Measurements from ENCODE around the gene FNDC3B.

FNDC3B gene

GRCh38 chr3:172106037-172106954 is 66.9 kb downstream of the FNDC3B start:
- Histone ChIP-seq H3K36me3 (ENCODE audit: insufficient read depth, low read length) (no peaks in the 10 kb centered on the region), H3K4me1 (ENCODE audit: insufficient read depth, low read length) (peaks cover 39% of the 10 kb centered on the region), H3K9ac (ENCODE audit: low read depth, low read length) (no peak overlapping the region), H3K9me3 (ENCODE audit: control insufficient read depth, insufficient read depth, low read length) (no peaks in the 10 kb centered on the region)

- no peak overlapping the region for H3K9ac ChIP-seq (ENCODE audit: low read depth, low read length)
- H3K36me3 ChIP-seq (ENCODE audit: insufficient read depth, low read length): no peaks in the 10 kb centered on the region
- peaks cover 42% of the 10 kb centered on the region for H3K4me1 ChIP-seq (ENCODE audit: insufficient read depth, low read length)
- H3K9me3 ChIP-seq (ENCODE audit: control insufficient read depth, insufficient read depth, low read length): no peaks in the 10 kb centered on the region
Observed at GRCh38 chr3:172106989-172107388, 67.6 kb downstream of the FNDC3B start.

GRCh38 chr3:172107403-172107802 is 68.0 kb downstream of the FNDC3B start:
- no peaks in the 10 kb centered on the region for H3K36me3 ChIP-seq (ENCODE audit: insufficient read depth, low read length)
- no peaks in the 10 kb centered on the region for H3K9me3 ChIP-seq (ENCODE audit: control insufficient read depth, insufficient read depth, low read length)
- peaks cover 41% of the 10 kb centered on the region for H3K4me1 ChIP-seq (ENCODE audit: insufficient read depth, low read length)
- no peak overlapping the region for H3K9ac ChIP-seq (ENCODE audit: low read depth, low read length)

GRCh38 chr3:172110127-172110779 is 70.9 kb downstream of the FNDC3B start:
- H3K9me3 ChIP-seq (ENCODE audit: control insufficient read depth, insufficient read depth, low read length): no peaks in the 10 kb centered on the region
- H3K4me1 ChIP-seq (ENCODE audit: insufficient read depth, low read length): peaks cover 22% of the 10 kb centered on the region
- no peak overlapping the region for H3K9ac ChIP-seq (ENCODE audit: low read depth, low read length)
- H3K36me3 ChIP-seq (ENCODE audit: insufficient read depth, low read length): peaks cover 4% of the 10 kb centered on the region; the same call in 1 of the 2 replicates

- peaks cover 22% of the 10 kb centered on the region for H3K4me1 ChIP-seq (ENCODE audit: insufficient read depth, low read length)
Observed at GRCh38 chr3:172111163-172111562, 71.8 kb downstream of the FNDC3B start.

GRCh38 chr3:172112078-172112733 is 72.8 kb downstream of the FNDC3B start:
- H3K36me3 ChIP-seq (ENCODE audit: insufficient read depth, low read length): peaks cover 4% of the 10 kb centered on the region; the same call in 1 of the 2 replicates
- H3K9me3 ChIP-seq (ENCODE audit: control insufficient read depth, insufficient read depth, low read length): no peaks in the 10 kb centered on the region
- no peak overlapping the region for H3K9ac ChIP-seq (ENCODE audit: low read depth, low read length)
- peaks cover 13% of the 10 kb centered on the region for H3K4me1 ChIP-seq (ENCODE audit: insufficient read depth, low read length)

More at GRCh38 chr3:172111163-172111562, 71.8 kb downstream of the FNDC3B start:
- Histone ChIP-seq H3K36me3 (ENCODE audit: insufficient read depth, low read length) (peaks cover 4% of the 10 kb centered on the region; the same call in 1 of the 2 replicates), H3K9ac (ENCODE audit: low read depth, low read length) (no peak overlapping the region), H3K9me3 (ENCODE audit: control insufficient read depth, insufficient read depth, low read length) (no peaks in the 10 kb centered on the region)

GRCh38 chr3:172112734-172113120 is 73.3 kb downstream of the FNDC3B start:
- H3K36me3 ChIP-seq (ENCODE audit: insufficient read depth, low read length): peaks cover 4% of the 10 kb centered on the region; the same call in 1 of the 2 replicates
- H3K9me3 ChIP-seq (ENCODE audit: control insufficient read depth, insufficient read depth, low read length): no peaks in the 10 kb centered on the region
- H3K9ac ChIP-seq (ENCODE audit: low read depth, low read length): no peak overlapping the region
- peaks cover 10% of the 10 kb centered on the region; the same call in 1 of the 2 replicates for H3K4me1 ChIP-seq (ENCODE audit: insufficient read depth, low read length)

GRCh38 chr3:172113710-172114109 is 74.3 kb downstream of the FNDC3B start:
- Histone ChIP-seq H3K4me1 (ENCODE audit: insufficient read depth, low read length) (peaks cover 10% of the 10 kb centered on the region; the same call in 1 of the 2 replicates), H3K36me3 (ENCODE audit: insufficient read depth, low read length) (peaks cover 4% of the 10 kb centered on the region), H3K9me3 (ENCODE audit: control insufficient read depth, insufficient read depth, low read length) (no peaks in the 10 kb centered on the region), H3K9ac (ENCODE audit: low read depth, low read length) (no peak overlapping the region)

- H3K9ac ChIP-seq (ENCODE audit: low read depth, low read length): no peak overlapping the region
- no peaks in the 10 kb centered on the region for H3K9me3 ChIP-seq (ENCODE audit: control insufficient read depth, insufficient read depth, low read length)
- peaks cover 10% of the 10 kb centered on the region; the same call in 1 of the 2 replicates for H3K4me1 ChIP-seq (ENCODE audit: insufficient read depth, low read length)
- peaks cover 4% of the 10 kb centered on the region for H3K36me3 ChIP-seq (ENCODE audit: insufficient read depth, low read length)
Observed at GRCh38 chr3:172115059-172115458, 75.7 kb downstream of the FNDC3B start.

GRCh38 chr3:172115787-172116186 is 76.4 kb downstream of the FNDC3B start:
- no peak overlapping the region for H3K9ac ChIP-seq (ENCODE audit: low read depth, low read length)
- H3K9me3 ChIP-seq (ENCODE audit: control insufficient read depth, insufficient read depth, low read length): no peaks in the 10 kb centered on the region
- peaks cover 4% of the 10 kb centered on the region for H3K36me3 ChIP-seq (ENCODE audit: insufficient read depth, low read length)
- peaks cover 10% of the 10 kb centered on the region; the same call in 1 of the 2 replicates for H3K4me1 ChIP-seq (ENCODE audit: insufficient read depth, low read length)

- Histone ChIP-seq H3K4me1 (ENCODE audit: insufficient read depth, low read length) (no peaks in the 10 kb centered on the region), H3K9me3 (ENCODE audit: control insufficient read depth, insufficient read depth, low read length) (no peaks in the 10 kb centered on the region), H3K9ac (ENCODE audit: low read depth, low read length) (no peak overlapping the region), H3K36me3 (ENCODE audit: insufficient read depth, low read length) (peaks cover 4% of the 10 kb centered on the region)
Observed at GRCh38 chr3:172118019-172118418, 78.6 kb downstream of the FNDC3B start.

GRCh38 chr3:172119266-172119969 is 80.0 kb downstream of the FNDC3B start:
- Histone ChIP-seq H3K36me3 (ENCODE audit: insufficient read depth, low read length) (peaks cover 4% of the 10 kb centered on the region), H3K9me3 (ENCODE audit: control insufficient read depth, insufficient read depth, low read length) (0 out of 2 replicates have a peak, but pooled peaks cover 2% of the 10 kb centered on the region), H3K9ac (ENCODE audit: low read depth, low read length) (no peak overlapping the region), H3K4me1 (ENCODE audit: insufficient read depth, low read length) (no peaks in the 10 kb centered on the region)

- Histone ChIP-seq H3K36me3 (ENCODE audit: insufficient read depth, low read length) (no peaks in the 10 kb centered on the region; the same call in 1 of the 2 replicates), H3K9ac (ENCODE audit: low read depth, low read length) (no peak overlapping the region), H3K4me1 (ENCODE audit: insufficient read depth, low read length) (peaks cover 14% of the 10 kb centered on the region; the same call in 1 of the 2 replicates), H3K9me3 (ENCODE audit: control insufficient read depth, insufficient read depth, low read length) (0 out of 2 replicates have a peak, but pooled peaks cover 2% of the 10 kb centered on the region)
Observed at GRCh38 chr3:172120912-172121311, 81.5 kb downstream of the FNDC3B start.
